Sigmoid colon (tissue), 4 donors: ENCODE data around the gene FGF22.

Source experiments
- CTCF ChIP-seq, 4 experiments: fragments of 450-650 bp in 3 of 4; fragments of 200-600 bp in 1 of 4; IDR thresholded peaks; one replicate each; pipeline ENCODE4 v1.5.1; 2016 to 2019; ENCODE audit warnings: antibody characterized with exemption in 4 of 4, mild to moderate bottlenecking in 3 of 4, moderate library complexity in 2 of 4
- POLR2A ChIP-seq, 2 donors: fragments of 450-650 bp; IDR thresholded peaks; one replicate each; pipeline ENCODE4 v1.6.1; 2016; ENCODE audit warnings: antibody characterized with exemption in 2 of 2, mild to moderate bottlenecking in 2 of 2, moderate library complexity in 2 of 2
- POLR2AphosphoS5 ChIP-seq, 4 donors: sonication (generic); formaldehyde crosslinking; IDR thresholded peaks; one replicate each; pipeline ENCODE4 v1.6.1; 2017; ENCODE audit warnings: antibody characterized with exemption in 4 of 4

DNA sequence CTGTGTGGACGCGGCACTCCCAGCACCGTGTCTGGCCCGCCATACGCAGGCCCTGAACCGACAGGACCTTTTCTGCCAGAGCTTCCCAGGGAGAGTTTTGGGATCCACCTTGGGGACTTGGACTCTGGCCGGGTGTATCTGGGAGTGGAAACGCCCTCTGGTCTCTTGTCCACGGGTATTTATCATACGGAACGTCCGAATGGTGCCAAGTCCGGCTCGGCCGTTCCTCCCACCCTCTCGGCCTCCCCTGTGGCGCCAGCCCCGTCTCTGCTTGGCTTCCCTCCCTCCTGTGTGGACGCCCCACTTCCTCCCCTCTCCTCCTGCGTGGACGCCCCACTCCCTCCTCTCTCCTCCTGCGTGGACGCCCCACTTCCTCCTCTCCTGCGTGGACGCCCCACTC, 37.9 kb upstream of the FGF22 start:
- TF ChIP-seq CTCF (IDR thresholded peaks at IDR 0.05) (no peak), POLR2A (IDR thresholded peaks at IDR 0.05) (no peak), POLR2AphosphoS5 (IDR thresholded peaks at IDR 0.05) (no peak)
